Stimulated activated CD4-positive, alpha-beta T cell treated with anti-CD3 and anti-CD28 coated beads, Interleukin-15, amount 100 ng/mL, for 48 hours (primary cell): Measurements from ENCODE around the gene PTPRG.

Source experiments
- DNase-seq, 2 donors: peaks; one replicate each; pipeline ENCODE4 v3.0.0-alpha.2; 2020; ENCODE audit warnings: low read depth in 2 of 2

The PTPRG gene

GRCh38 chr3:61589856-61590255, 28.5 kb downstream of the PTPRG start:
- DNase-seq, result no peak

GRCh38 chr3:61591300-61591699, 29.9 kb downstream of the PTPRG start:
- no peak for DNase-seq

GRCh38 chr3:61593446-61594029, 32.2 kb downstream of the PTPRG start:
- DNase-seq, result no peak

DNA sequence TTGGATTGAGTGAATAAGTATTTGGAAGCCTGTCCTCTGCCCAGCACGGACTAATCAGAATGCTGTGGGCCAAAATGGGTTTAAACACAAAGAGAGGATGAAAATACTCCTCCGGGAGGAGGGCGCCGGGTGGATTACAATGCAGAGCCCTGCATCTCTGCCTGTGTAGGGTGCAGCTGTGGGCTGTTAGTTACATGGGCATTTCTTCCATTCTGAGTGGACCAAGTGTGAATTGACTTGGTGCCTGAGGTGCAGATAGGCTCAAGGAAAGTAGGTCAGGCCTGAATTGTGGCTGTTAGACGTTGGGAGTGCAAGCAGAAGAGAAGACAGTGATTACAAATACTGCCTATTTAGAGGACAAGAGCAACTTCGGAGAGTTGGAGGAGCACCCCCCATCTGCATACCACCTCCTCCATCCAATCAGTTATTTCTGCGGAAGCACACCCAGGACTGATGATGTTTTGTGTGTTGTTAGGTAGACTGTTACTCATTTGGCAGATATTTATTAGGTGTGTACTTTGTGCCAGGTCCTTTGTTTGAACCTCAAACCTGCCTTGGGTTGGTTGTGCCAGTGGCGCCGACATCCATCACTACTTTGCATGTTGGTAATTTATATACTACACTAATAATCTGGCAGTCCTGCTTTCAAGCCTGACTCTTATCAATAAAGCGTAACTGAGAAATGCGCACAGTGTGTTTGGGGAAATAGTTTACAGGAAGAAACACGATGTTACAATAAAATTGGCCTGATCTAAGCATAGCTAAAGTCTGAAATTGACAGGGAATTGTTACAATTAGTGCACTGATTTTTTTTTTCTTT, 33.0 kb downstream of the PTPRG start:
- DNase-seq, result no peak

DNA sequence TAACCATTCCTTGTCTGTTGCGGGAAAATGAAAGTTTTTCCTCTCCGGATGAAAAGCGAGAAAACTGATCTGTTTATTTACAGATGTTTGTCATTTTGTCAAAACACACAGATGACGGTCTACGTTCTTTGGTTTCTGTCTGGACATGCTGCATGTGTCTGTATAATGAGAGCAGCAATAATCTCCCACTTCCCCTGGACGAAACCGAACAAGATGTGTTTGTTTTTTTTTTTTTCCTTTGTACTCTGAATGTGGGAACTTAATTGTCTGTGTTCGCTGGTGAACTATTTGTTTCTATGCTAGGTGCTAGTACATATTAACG, 33.6 kb downstream of the PTPRG start:
- no peak for DNase-seq

GRCh38 chr3:61595288-61595687, 33.9 kb downstream of the PTPRG start:
- DNase-seq, result no peak

DNA sequence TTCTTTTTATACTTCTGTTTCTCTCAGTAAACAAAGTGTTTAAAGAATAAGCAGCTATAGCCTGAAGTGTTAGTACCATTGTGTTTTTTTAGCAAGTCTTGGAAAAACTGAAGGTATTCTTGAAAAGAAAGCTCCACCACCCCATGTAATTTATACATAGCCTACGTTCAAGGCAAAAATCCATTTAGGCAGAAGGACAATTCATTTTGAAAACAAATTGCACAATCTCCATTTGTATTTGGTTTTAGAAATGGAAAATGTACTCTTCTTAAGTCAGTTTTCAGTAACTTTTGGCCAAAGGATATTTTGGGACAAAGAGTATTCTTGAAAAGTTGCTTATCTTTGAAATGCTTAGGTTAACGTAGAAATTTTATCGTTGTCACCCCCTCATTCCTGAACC, 34.5 kb downstream of the PTPRG start:
- DNase-seq, result no peak

- DNase-seq, result no peak
These were observed 36.5 kb downstream of the PTPRG start for GRCh38 chr3:61597906-61598305.

DNA sequence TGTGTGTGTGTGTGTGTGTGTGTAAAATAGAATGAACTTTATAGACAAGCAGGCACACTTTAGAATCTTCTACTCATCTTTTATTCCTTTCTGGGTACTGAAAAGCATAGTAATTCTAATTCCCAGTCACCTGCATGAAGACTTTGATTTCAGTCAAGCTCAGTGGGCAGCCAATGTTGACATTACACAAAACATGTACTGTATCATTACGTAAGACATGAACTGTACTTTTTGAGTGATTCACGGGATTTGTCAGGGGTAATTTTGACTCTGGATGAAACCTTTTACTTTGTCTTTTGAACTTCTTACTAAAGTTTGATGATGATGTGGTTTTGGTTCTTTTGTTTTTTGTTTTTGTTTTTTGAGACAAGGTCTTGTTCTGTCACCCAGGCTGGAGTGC, 38.8 kb downstream of the PTPRG start:
- no peak for DNase-seq

GRCh38 chr3:61601831-61602230, 40.5 kb downstream of the PTPRG start:
- DNase-seq, result no peak

DNA sequence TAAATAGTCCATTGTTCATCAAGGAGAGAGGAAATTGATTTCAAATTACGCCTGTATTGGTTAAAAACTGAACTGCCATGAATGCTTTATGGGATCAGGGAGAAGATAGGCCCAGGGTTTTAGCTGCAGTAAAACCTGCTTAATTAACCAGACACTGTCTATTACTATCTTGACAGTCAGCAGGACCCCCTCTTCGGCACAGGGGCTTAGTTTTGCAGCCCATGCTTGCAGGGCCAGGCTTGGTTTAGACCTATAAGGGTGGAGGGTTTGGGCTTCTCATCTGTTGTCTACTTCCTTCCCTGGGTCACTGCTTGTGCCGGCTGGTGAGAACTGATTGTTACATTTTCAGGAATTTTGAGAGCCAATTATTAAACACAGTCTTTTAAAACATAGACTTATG, 41.1 kb downstream of the PTPRG start:
- DNase-seq, result no peak

GRCh38 chr3:61605589-61606175, 44.3 kb downstream of the PTPRG start:
- DNase-seq, result no peak

DNA sequence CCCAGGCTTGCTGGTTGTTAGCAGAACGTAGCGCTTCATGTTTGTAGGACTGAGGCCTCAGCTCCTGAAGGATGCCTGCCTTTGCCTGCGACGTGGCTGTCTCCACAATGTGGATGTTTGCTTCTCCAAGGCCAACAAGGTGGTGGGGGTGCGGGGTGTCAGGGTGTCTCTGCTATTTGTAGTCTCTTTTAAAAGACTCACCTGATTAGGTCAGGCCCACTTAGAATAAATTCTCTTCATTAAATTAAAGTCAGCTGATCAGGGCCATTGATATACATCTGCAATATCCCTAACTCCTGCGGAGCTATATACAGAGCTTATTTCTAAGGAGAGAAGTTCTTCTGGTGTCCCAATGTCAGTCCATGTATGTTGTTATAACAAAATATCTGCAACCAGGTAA, 44.8 kb downstream of the PTPRG start:
- no peak for DNase-seq

GRCh38 chr3:61608072-61608471, 46.7 kb downstream of the PTPRG start:
- DNase-seq, result no peak

GRCh38 chr3:61608711-61609110, 47.3 kb downstream of the PTPRG start:
- DNase-seq, result no peak

DNA sequence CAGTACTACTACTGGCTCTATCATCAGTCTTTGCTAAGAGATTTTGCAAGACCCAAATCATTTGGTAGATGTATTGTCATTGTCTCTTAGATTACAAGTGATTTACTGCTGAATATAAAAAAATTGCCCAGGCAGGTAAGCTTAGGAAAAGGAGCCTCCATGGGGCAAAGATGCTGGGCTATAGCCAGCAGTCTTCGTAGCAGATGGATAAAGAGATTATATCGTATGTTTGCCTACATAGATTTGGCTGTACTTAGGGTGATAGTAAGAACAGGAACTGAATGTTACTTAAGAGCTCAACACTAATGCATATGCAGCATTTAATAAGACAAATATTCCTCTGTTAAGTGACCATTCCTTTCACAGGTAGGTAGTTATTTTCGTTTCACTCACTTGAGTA, 48.9 kb downstream of the PTPRG start:
- no peak for DNase-seq

DNA sequence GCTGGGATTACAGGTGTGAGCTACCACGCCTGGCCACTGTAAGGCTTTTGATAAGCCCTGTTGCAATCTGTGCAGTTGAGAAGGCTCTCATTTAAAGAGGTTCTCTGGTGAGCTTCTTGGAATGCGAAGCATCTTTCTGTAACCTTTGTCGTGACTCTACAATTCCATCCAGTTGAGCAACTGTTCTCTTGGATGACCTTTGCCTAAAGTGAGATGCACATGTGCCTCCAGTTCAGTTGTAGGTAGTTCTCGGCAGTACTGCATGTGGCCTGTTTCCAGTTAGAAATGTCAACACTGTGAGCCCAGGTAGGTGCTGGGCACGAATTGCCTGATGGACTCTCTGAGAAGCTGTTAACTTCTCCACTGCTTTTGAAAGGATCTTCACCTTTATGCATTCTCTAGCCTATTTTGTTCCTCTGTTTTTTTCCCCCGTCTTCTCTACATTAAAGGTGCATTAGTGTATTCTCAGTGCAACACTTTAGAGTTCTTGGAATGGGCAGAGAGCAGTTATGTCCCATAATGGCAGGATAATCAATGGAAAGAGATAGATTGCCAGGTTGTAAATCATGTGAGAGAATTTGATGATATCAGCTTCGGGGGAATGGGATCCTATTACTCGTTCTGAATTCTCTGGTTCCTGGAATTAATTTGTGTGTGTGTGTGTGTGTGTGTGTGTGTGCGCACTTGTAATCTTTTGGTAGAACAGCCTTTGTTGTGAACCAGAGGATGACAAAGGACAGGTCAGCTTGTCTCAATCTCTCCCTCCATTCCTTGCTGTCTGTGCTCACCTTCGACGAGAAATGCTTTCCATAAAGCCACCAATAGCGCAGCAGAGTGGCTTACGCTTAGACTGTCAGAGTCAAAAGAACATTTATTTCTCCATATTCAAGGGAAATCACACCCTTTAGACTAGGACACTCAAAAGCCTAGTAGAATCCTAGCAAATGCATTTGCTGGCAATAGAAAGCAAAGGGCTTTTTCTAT, 51.1 kb downstream of the PTPRG start:
- no peak for DNase-seq

DNA sequence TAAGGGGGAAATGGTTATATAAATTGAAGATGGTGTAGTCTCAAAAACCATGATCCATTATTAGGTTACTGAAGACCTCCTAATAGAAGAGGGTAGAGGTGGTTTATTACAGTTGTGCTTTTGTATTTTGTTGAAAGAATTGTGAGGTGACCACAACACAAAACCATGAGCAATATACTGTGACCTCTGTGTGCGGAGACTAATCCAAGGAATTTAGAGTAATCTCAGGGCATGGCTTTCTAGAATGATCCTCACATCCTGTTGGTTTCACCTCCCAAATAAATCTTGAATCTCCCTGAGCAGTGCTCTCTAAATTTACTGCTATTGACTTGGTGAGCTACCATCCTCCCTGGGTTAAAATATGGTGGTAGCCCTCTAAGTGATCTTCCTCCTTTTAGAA, 52.3 kb downstream of the PTPRG start:
- DNase-seq, result no peak

- DNase-seq, result no peak
These were observed 54.3 kb downstream of the PTPRG start for GRCh38 chr3:61615643-61616042.

DNA sequence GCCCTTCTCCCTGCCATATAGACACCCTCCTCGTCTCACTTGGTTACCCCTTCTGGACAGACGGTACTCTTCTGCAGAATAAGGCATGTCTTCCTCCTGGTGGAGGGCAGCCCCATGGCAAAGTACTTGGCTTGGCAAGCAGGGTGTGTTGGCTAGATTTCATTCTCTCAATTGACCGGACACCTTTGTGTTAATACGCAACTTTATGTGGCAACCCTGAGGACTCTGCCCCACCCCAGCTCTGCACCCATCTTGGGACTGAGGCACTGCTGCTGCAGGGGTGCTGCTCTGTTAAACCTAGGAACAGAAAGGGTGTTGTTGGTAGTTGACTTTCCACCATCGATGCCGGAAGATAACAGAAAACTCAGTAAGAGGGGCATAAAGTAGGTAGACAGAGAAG, 55.2 kb downstream of the PTPRG start:
- no peak for DNase-seq

DNA sequence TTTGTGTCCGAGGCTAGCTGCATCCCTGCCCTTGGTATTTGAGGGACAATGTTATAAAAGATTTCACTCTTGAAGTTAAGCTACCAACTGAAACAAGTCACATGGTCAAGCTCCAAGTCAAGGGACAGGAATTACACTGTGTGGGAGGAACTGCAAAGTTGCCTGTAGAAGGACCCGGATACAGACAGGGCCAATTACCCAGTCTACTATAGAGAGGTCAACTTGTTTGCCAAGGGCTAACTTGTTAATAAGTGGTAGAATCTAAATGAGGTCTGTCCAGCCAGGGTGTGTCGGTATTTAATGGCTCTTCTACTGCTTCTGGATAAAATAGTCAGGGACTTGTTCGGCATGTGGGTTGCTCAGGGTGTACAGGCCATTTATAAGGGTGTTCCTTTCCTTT, 55.7 kb downstream of the PTPRG start:
- no peak for DNase-seq

- no peak for DNase-seq
These were observed 56.3 kb downstream of the PTPRG start for GRCh38 chr3:61617651-61618050.
